GM12865 (cell line): ENCODE measurements around the gene MAK.
A peak's percentile ranks its signal among the peaks of the same experiment; 100 is the strongest.
"Not testable (repeated sequence)": the region's sequence is repeated elsewhere in the genome, so short reads cannot be mapped to it uniquely, and the experiment has no call there.

Source experiments
- DNase-seq: peaks from one replicate; pipeline ENCODE4 v3.0.0; 2010; ENCODE audit warnings: low read depth
- H3K4me3 ChIP-seq: 2 replicates; pipeline ENCODE4 v1.5.1; 2011; ENCODE audit warnings: mild to moderate bottlenecking, low read depth, low read length, control low read depth
- TF ChIP-seq, protein P1 (sequence below): IDR thresholded peaks from 2 replicates; pipeline ENCODE4 v1.5.1; 2011; ENCODE audit warnings: low read length, control low read depth, low read depth, inconsistent platforms; ENCODE audit not compliant: insufficient read depth; ENCODE audit errors: missing control alignments

Gene MAK, protein sequence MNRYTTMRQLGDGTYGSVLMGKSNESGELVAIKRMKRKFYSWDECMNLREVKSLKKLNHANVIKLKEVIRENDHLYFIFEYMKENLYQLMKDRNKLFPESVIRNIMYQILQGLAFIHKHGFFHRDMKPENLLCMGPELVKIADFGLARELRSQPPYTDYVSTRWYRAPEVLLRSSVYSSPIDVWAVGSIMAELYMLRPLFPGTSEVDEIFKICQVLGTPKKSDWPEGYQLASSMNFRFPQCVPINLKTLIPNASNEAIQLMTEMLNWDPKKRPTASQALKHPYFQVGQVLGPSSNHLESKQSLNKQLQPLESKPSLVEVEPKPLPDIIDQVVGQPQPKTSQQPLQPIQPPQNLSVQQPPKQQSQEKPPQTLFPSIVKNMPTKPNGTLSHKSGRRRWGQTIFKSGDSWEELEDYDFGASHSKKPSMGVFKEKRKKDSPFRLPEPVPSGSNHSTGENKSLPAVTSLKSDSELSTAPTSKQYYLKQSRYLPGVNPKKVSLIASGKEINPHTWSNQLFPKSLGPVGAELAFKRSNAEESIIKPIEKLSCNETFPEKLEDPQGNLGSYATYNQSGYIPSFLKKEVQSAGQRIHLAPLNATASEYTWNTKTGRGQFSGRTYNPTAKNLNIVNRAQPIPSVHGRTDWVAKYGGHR

DNA sequence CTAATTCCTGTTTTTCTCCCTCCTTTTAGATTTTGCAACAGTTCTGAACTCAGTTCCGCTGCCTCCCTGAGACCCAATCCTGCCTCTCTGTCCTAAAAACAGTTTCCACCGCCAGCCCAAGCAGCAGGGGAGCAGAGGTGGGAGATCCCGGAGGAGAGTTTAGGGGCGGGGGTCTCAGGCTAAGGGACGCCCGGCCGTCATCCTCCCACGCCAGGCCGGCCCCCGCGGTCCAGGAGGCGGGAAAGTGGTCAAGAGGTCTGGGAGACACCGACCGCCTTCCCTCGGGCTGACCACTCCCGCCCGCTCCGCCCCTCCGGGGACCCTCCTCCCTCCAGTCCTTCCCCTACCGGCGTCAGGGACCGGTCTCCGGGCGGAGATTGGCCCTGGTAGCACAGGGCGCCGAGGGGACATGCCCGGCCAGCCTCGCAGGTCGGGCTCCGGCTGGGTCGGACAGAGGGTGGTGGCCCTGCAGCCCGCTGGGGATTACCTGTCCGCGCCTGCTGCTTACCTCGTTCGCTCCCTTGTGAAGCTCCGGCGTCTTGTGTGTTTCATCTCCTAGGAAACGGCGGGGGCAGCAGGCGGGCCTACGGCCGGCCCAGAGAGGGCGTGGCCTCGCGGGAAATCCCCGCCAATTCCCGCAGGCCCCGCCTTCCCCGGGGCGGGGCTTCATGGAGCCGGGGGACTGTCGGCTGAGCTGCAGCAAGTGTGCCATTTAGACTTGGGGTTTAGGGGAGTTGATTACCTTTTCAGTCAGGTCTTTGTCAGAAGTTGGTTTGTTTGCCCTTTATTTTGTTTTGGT lies at the start of gene MAK:
Gene MAK (minus strand): TSS at position 545 of the 799 bp plus-strand sequence. CDS start 7,891 bp downstream, outside the sequence.
- peak; percentile 91 for DNase-seq
- TF ChIP-seq, protein P1, sequence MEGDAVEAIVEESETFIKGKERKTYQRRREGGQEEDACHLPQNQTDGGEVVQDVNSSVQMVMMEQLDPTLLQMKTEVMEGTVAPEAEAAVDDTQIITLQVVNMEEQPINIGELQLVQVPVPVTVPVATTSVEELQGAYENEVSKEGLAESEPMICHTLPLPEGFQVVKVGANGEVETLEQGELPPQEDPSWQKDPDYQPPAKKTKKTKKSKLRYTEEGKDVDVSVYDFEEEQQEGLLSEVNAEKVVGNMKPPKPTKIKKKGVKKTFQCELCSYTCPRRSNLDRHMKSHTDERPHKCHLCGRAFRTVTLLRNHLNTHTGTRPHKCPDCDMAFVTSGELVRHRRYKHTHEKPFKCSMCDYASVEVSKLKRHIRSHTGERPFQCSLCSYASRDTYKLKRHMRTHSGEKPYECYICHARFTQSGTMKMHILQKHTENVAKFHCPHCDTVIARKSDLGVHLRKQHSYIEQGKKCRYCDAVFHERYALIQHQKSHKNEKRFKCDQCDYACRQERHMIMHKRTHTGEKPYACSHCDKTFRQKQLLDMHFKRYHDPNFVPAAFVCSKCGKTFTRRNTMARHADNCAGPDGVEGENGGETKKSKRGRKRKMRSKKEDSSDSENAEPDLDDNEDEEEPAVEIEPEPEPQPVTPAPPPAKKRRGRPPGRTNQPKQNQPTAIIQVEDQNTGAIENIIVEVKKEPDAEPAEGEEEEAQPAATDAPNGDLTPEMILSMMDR, result no peak
- H3K4me3 ChIP-seq, result peak within 1 kb of the TSS; percentile 58

DNA sequence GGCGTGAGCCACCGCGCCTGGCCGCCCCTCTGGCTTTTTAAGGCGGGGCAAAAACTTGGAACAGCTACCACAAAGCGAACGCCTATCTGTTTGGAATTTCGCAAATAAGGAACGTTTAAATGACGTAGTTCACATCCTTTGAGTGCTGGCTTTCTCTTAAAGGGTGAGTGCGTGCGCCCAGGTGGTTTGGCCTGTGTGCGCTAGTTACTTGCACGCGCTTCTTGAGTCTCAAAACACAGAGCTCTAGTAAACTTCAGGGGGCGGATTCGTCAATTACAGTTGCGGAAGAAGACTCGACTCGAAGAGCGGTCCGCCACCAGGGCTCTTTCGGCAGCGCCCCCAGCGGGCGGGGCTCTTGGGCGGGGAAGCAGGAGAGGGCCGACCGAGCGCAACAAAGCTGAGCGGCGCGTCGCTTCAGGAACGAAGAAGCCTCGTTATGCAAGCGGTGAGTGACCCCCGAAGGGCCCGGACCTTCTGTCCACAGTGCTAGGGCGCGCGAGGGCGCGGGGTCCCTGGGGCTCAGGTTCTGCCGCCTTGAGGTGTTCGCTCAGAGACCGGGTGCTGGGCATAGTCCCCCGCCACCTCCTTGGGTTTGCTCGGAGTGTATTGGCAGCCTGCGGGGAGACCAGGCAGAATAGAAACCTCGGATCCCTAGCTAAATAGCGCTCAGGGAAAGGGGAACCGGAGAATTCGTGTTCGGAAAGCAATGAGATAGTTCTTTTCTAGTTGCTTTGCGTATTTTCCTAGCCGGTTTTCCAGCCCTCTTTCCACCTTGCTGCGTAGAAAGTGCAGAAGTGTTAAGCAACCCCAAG lies 48.6 kb upstream of the MAK start, which contains the start of gene SYCP2L:
Gene SYCP2L (plus strand): TSS at position 362 of the 812 bp plus-strand sequence. CDS start 75 bp downstream, at position 437.
- no peak within 1 kb of the TSS for H3K4me3 ChIP-seq
- DNase-seq, result peak; percentile 14
- TF ChIP-seq, protein P1, result no peak

DNA sequence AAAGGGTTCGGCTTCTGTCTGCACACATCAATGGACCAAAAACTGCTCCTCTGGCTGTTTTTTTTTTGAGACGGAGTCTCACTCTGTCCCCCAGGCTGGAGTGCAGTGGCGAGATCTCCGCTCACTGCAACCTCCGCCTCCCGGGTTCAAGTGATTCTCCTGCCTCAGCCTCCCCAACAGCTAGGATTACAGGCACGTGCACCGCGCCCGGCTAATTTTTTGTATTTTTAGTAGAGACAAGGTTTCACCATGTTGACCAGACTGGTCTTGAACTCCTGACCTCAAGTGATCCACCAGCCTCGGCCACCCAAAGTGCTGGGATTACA lies 48.0 kb upstream of the MAK start:
- not testable (repeated sequence) for DNase-seq, H3K4me3 ChIP-seq

DNA sequence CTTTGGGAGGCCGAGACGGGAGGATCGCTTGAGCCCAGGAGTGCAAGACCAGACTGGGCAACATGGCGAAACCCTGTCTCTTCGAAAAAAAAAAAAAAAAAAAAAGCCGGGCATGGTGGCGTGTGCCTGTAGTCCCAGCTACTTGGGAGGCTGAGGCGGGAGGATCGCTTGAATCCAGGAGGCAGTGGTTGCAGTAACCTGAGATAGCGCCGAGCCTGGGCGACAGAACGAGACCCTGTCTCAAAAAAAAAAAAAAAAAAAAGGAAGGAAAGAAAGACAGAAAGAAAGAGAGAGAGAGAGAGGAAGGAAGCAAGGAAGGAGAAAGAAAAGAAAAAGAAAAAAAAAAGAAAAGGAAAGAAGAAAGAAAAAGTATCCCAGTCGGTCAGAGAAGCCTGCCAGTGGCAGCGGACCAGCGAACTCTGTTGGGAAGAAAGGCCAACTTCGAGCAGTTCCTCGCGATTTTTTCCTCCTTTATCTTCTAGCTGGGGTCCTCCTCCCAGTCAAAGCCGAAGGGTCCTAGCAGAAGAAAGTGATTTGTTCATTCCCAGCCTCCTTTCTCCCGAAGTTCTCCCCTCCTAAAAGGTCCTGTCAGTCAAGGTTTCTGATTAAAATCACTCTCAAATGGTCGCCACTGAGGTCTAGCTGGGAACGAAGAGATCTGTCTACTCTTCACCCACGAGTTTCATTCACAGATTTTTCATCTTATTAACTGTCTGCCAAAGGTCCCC lies 46.1 kb upstream of the MAK start:
- DNase-seq, result no peak
- no peak overlapping the region for H3K4me3 ChIP-seq
- TF ChIP-seq, protein P1, result no peak

DNA sequence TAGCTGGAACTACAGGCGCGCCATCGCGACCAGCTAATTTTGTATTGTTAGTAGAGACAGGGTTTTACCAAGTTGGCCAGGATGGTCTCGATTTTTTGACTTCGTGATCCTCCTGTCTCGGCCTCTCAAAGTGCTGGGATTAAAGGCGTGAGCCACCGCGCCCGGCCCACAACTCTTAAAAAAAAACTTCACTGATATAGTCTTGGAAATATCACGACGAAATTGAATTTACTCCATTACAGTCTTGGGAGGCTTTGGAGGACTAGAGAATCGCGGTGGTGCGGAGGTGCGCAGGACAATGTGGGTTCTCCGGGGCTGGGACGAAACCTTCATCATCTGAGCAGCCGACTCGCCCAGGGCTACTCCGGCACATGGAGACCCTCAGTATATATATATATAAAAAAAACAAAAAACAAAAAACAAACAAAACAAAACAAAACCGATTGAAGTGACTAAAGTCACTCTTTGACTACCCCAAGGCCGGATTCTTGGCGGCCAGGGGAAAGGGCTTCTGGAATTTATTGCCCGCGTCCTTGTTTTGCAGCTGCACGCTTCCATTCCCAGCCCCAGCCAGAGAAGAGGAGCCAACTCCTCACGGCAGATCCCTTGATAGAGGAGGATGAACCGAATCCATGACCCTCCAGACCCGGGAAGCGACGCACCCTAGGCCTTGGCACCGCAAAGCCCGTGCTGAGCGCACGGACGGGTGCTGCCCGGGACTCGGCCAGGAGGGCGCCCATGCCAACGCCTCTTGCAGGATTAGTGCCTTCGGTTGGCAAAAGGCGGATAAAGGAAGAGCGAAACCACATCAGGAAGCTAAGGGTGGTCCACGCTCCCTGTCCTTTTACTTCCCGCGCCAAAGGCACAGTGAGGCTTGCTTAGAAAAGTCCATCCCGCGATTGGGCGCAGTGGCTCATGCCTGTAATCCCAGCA lies 45.2 kb upstream of the MAK start:
- no peak overlapping the region for H3K4me3 ChIP-seq
- DNase-seq, result no peak
- TF ChIP-seq, protein P1, result no peak

DNA sequence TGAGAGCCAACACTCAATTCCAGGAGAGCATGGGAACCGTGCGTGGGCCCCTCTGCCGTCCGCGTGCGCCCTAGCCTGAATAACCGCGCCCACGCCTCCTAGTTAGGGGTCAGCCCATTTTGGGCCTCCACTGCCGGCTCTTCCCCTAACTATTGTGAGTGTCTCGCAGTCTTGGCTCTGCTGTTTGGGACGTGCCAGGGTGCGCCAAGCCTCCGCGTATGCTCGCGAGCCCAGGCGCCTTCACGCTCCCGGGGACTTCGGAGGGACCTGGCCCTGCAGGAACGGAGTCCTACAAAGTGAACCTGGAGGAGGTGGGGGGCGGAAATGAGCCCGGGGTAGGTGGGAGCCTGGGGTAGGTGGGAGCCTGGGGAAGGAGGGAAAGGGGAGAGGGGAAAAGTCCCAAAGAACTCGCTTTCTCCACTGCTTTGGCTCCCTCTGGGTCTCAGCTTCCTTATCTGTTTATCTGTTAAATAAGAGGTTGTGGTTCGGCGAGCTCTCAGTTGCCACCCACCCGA lies 44.4 kb upstream of the MAK start:
- no peak overlapping the region for H3K4me3 ChIP-seq
- TF ChIP-seq, protein P1, result no peak
- no peak for DNase-seq

DNA sequence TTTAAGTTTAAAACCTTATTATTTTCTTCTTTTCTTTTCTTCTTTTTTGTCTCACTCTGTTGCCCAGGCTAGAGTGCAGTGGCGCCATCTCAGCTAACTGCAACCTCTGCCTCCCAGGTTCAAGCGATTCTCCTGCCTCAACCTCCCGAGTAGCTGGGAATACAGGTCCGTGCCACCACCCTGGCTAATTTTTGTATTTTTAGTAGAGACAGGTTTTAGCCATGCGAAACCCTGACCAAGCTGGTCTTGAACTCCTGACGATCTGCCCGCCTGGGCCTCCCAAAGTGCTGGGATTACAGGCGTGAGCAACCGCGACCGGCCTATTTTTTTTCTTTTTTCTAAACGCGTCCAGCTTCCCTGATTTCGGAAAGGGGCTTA lies 43.9 kb upstream of the MAK start:
- DNase-seq, H3K4me3 ChIP-seq: not testable (repeated sequence)
